Activated CD4-positive, alpha-beta T cell treated with anti-CD3 and anti-CD28 coated beads, Interleukin-10, Interleukin-2, amounts not matched to agents 100 ng/mL and 50 ng/mL, durations not matched to agents 16 hours and 8 hours (primary cell): ENCODE results near the gene SPTBN1.
A peak's percentile ranks its signal among the peaks of the same experiment; 100 is the strongest.

ENCODE experiments used
- DNase-seq: peaks from one replicate; pipeline ENCODE4 v3.0.0-alpha.2; 2020

Gene SPTBN1

GRCh38 chr2:54455563-54456361 is at the start of gene SPTBN1:
TSS of gene SPTBN1 (plus strand) at chr2:54456327. CDS start at chr2:54526419, 70,092 bp downstream.
- DNase-seq = no peak

GRCh38 chr2:54407693-54408092 is 48.4 kb upstream of the SPTBN1 start:
- DNase-seq = no peak

GRCh38 chr2:54408288-54408687 is 47.8 kb upstream of the SPTBN1 start:
- no peak for DNase-seq

GRCh38 chr2:54409752-54410151 is 46.4 kb upstream of the SPTBN1 start:
- DNase-seq = no peak

- DNase-seq = no peak
Observed at GRCh38 chr2:54411801-54412354, 44.2 kb upstream of the SPTBN1 start.

GRCh38 chr2:54416166-54416813 is 39.8 kb upstream of the SPTBN1 start:
- DNase-seq = no peak

- no peak for DNase-seq
Observed at GRCh38 chr2:54416938-54417337, 39.2 kb upstream of the SPTBN1 start.

- DNase-seq = no peak
Observed at GRCh38 chr2:54417577-54417976, 38.5 kb upstream of the SPTBN1 start.

- DNase-seq = no peak
Observed at GRCh38 chr2:54419388-54419787, 36.7 kb upstream of the SPTBN1 start.

- DNase-seq = no peak
Observed at GRCh38 chr2:54419855-54420523, 36.1 kb upstream of the SPTBN1 start.

- DNase-seq = no peak
Observed at GRCh38 chr2:54420524-54421172, 35.5 kb upstream of the SPTBN1 start.

- peak; percentile 24 for DNase-seq
Observed at GRCh38 chr2:54422072-54422581, 34.0 kb upstream of the SPTBN1 start.

- no peak for DNase-seq
Observed at GRCh38 chr2:54423213-54423612, 32.9 kb upstream of the SPTBN1 start.

GRCh38 chr2:54424555-54425163 is 31.5 kb upstream of the SPTBN1 start:
- DNase-seq = no peak

- no peak for DNase-seq
Observed at GRCh38 chr2:54428108-54428831, 27.9 kb upstream of the SPTBN1 start.

- DNase-seq = no peak
Observed at GRCh38 chr2:54429054-54429453, 27.1 kb upstream of the SPTBN1 start.

- DNase-seq = no peak
Observed at GRCh38 chr2:54429811-54430551, 26.1 kb upstream of the SPTBN1 start.

- no peak for DNase-seq
Observed at GRCh38 chr2:54430649-54431048, 25.5 kb upstream of the SPTBN1 start.

GRCh38 chr2:54432251-54433015 is 23.7 kb upstream of the SPTBN1 start:
- no peak for DNase-seq

- no peak for DNase-seq
Observed at GRCh38 chr2:54434229-54434628, 21.9 kb upstream of the SPTBN1 start.
